Mesenchymal stem cell (in vitro differentiated cells and primary cell): ENCODE results near the gene POLR2L.

Experiments used
- DNase-seq: peaks from one replicate; pipeline ENCODE4 v3.0.0-alpha.2; 2013
- H2AFZ ChIP-seq: one replicate; pipeline ENCODE4 v1.6.1; 2013; ENCODE audit warnings: low read depth, mild to moderate bottlenecking, control low read depth, inconsistent platforms, low read length, moderate library complexity
- H2AK5ac ChIP-seq: 2 replicates; pipeline ENCODE4 v1.6.1; 2013; ENCODE audit warnings: low read length, moderate library complexity, mild to moderate bottlenecking, inconsistent platforms; ENCODE audit not compliant: severe bottlenecking
- H2BK120ac ChIP-seq: one replicate; pipeline ENCODE4 v1.6.1; 2013; ENCODE audit warnings: low read depth, mild to moderate bottlenecking, inconsistent platforms, low read length, moderate library complexity
- H2BK12ac ChIP-seq, 2 experiments: one replicate each; pipeline ENCODE4 v1.6.1; 2013; ENCODE audit warnings: inconsistent platforms in 2 of 2, low read length in 2 of 2, mild to moderate bottlenecking in 2 of 2, moderate library complexity in 2 of 2, control low read depth in 1 of 2
- H2BK15ac ChIP-seq: one replicate; pipeline ENCODE4 v1.6.1; 2013; ENCODE audit warnings: mild to moderate bottlenecking, low read depth, inconsistent platforms; ENCODE audit not compliant: poor library complexity, severe bottlenecking
- H2BK5ac ChIP-seq: 2 replicates; pipeline ENCODE4 v1.6.1; 2013; ENCODE audit warnings: low read depth, mild to moderate bottlenecking, low read length, control low read depth, inconsistent platforms; ENCODE audit not compliant: poor library complexity, severe bottlenecking
- H3K14ac ChIP-seq, 2 experiments: one replicate each; pipeline ENCODE4 v1.6.1; 2013; ENCODE audit warnings: inconsistent platforms in 2 of 2, low read length in 2 of 2, control low read depth in 1 of 2, mild to moderate bottlenecking in 1 of 2, moderate library complexity in 1 of 2
- H3K18ac ChIP-seq, 2 experiments: one replicate each; pipeline ENCODE4 v1.6.1; 2013; ENCODE audit warnings: inconsistent platforms in 2 of 2, low read length in 2 of 2, control low read depth in 1 of 2, low read depth in 1 of 2, mild to moderate bottlenecking in 1 of 2
- H3K23ac ChIP-seq, 2 experiments: one replicate each; pipeline ENCODE4 v1.6.1; 2013; ENCODE audit warnings: inconsistent platforms in 2 of 2, low read length in 2 of 2, mild to moderate bottlenecking in 2 of 2, moderate library complexity in 2 of 2, control low read depth in 1 of 2
- H3K27ac ChIP-seq: 2 replicates; pipeline ENCODE4 v1.5.1; 2013; ENCODE audit warnings: mild to moderate bottlenecking, moderate library complexity, low read length, control low read depth, inconsistent platforms; ENCODE audit not compliant: poor library complexity, severe bottlenecking
- H3K27me3 ChIP-seq, 2 experiments: 2 replicates each; pipeline versions ENCODE4 v1.6.1 to v1.7.0; 2013; ENCODE audit warnings: low read length in 2 of 2, mild to moderate bottlenecking in 2 of 2, moderate library complexity in 2 of 2, control low read depth in 1 of 2, inconsistent platforms in 1 of 2; ENCODE audit not compliant: control insufficient read depth in 1 of 2, insufficient read depth in 1 of 2
- H3K36me3 ChIP-seq, 2 experiments: 2 replicates each; pipeline versions ENCODE4 v1.6.1 to v1.7.0; 2013; ENCODE audit warnings: low read length in 2 of 2, control low read depth in 1 of 2, inconsistent platforms in 1 of 2, low read depth in 1 of 2, mild to moderate bottlenecking in 1 of 2; ENCODE audit not compliant: insufficient read depth in 2 of 2, control insufficient read depth in 1 of 2
- H3K4ac ChIP-seq, 2 experiments: one replicate each; pipeline ENCODE4 v1.6.1; 2013; ENCODE audit warnings: inconsistent platforms in 2 of 2, low read length in 2 of 2, mild to moderate bottlenecking in 2 of 2, moderate library complexity in 2 of 2, control low read depth in 1 of 2, low read depth in 1 of 2
- H3K4me1 ChIP-seq: 2 replicates; pipeline ENCODE4 v1.6.1; 2013; ENCODE audit warnings: low read depth, low read length, control low read depth; ENCODE audit not compliant: control insufficient read depth, insufficient read depth
- H3K4me2 ChIP-seq: 2 replicates; pipeline ENCODE4 v1.6.1; 2013; ENCODE audit warnings: low read length, mild to moderate bottlenecking, inconsistent platforms; ENCODE audit not compliant: poor library complexity, severe bottlenecking
- H3K4me3 ChIP-seq, 2 experiments: 2 replicates each; pipeline versions ENCODE4 v1.5.1 to v1.7.0; 2013; ENCODE audit warnings: low read length in 2 of 2, mild to moderate bottlenecking in 2 of 2, control low read depth in 1 of 2, low read depth in 1 of 2; ENCODE audit not compliant: insufficient read depth in 1 of 2
- H3K79me1 ChIP-seq: replicated peaks from 2 replicates; pipeline ENCODE4 v1.6.1; 2013; ENCODE audit warnings: mild to moderate bottlenecking, control low read depth, low read length, inconsistent platforms; ENCODE audit not compliant: poor library complexity, severe bottlenecking
- H3K9ac ChIP-seq: 2 replicates; pipeline ENCODE4 v1.7.0; 2013; ENCODE audit warnings: mild to moderate bottlenecking, low read length, moderate library complexity
- H3K9me3 ChIP-seq: 2 replicates; pipeline ENCODE4 v1.7.0; 2013; ENCODE audit warnings: mild to moderate bottlenecking, low read length; ENCODE audit not compliant: control insufficient read depth
- H4K8ac ChIP-seq: one replicate; pipeline ENCODE4 v1.6.1; 2013; ENCODE audit warnings: inconsistent platforms, mild to moderate bottlenecking, low read length, moderate library complexity
- H4K91ac ChIP-seq: one replicate; pipeline ENCODE4 v1.6.1; 2013; ENCODE audit warnings: mild to moderate bottlenecking, low read length, inconsistent platforms
- WGBS: methylation state at CpG from one replicate; pipeline ENCODE4 v1.1.7; 2013; ENCODE audit warnings: mixed read lengths; 5-methylcytosine and 5-hydroxymethylcytosine counted together

The POLR2L gene

DNA sequence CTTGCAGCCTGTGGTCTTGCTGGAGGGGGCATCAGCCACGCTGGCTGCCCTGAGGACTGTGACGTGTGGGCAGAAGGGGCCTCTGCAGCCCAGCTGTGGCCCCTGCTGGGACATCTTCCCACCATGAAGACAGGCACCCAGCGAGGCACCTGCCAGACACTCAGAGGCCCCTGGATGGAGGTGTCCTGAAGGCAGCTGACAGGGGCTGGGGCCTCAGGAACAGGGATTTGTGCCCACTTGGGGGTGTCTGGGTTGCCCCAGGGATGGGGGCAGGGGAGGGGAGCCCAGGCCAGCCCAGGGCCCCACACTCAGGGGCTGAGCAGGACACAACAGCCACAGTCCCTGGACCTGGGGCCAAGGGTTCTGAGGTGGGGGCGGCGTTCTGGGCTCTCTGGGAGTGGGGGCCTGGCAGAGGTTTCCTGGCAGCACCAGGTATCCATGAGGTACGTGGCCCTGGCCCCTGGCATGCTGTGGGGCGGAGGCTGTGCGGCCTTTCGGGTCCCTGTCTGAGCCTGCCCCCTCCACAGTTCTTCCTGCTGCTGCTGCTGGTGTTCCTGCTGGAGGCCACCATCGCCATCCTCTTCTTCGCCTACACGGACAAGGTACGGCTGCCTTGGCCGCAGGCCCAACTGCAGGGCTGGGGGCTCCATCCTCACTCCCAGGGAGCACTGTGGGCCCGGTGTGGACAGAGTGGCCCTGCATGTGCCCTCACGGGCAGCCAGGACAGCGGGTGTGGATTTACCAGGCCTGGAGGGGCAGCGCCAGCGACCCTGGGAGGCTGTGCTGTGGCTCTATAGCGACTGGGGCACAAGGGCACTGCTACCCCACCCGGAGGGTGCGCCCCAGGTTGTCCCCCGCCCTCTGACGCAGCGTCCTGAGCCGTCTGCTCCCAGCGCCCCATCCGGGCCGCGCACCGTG lies 21.8 kb upstream of the POLR2L start:
- Histone ChIP-seq H3K9ac (no peak overlapping the region), H3K23ac (peak overlapping the region in 1 of 2 experiments; percentile 32), H3K14ac (no peak overlapping the region), H3K4me1 (peaks cover 60% of the 10 kb centered on the region), H2BK15ac (no peak overlapping the region), H3K79me1 (peaks cover 13% of the 10 kb centered on the region), H3K18ac (no peak overlapping the region), H3K27ac (peak overlapping the region; percentile 93), H2AK5ac (peak overlapping the region; percentile 99), H2AFZ (no peak overlapping the region), H3K9me3 (no peaks in the 10 kb centered on the region), H2BK5ac (peak overlapping the region; percentile 98), H3K4me2 (no peak overlapping the region), H2BK12ac (no peak overlapping the region), H3K4me3 (no peak overlapping the region), H3K4ac (no peak overlapping the region), H3K27me3 (no peaks in the 10 kb centered on the region), H3K36me3 (peaks cover 50 to 62% of the 10 kb centered on the region in 2 experiments), H2BK120ac (no peak overlapping the region), H4K91ac (peak overlapping the region; percentile 2), H4K8ac (no peak overlapping the region)
- no peak for DNase-seq
- 95% methylated on average over 29 of the region's 31 CpGs for WGBS

GRCh38 chr11:863023-863909 lies 20.9 kb upstream of the POLR2L start:
- Histone ChIP-seq H2BK15ac (no peak overlapping the region), H3K4me3 (no peak overlapping the region), H3K4me2 (peak overlapping the region; percentile 55), H3K14ac (no peak overlapping the region), H3K79me1 (peaks cover 20% of the 10 kb centered on the region), H3K27ac (peak overlapping the region; percentile 93), H3K23ac (peak overlapping the region in 1 of 2 experiments; percentile 60), H3K18ac (no peak overlapping the region), H3K4me1 (peaks cover 68% of the 10 kb centered on the region), H3K9me3 (no peaks in the 10 kb centered on the region), H2BK12ac (peak overlapping the region in 1 of 2 experiments; percentile 29), H2BK5ac (peak overlapping the region; percentile 98), H3K27me3 (no peaks in the 10 kb centered on the region), H2BK120ac (no peak overlapping the region), H4K8ac (no peak overlapping the region), H2AK5ac (peak overlapping the region; percentile 99), H3K9ac (no peak overlapping the region), H2AFZ (no peak overlapping the region), H3K4ac (no peak overlapping the region), H4K91ac (no peak overlapping the region), H3K36me3 (peaks cover 43 to 62% of the 10 kb centered on the region in 2 experiments)
- 83% methylated on average over 23 of the region's 24 CpGs for WGBS
- DNase-seq = no peak

GRCh38 chr11:862696-863022 lies 20.3 kb upstream of the POLR2L start:
- H3K18ac ChIP-seq = no peak overlapping the region
- peaks cover 68% of the 10 kb centered on the region for H3K4me1 ChIP-seq
- no peak overlapping the region for H2BK120ac ChIP-seq
- H2BK5ac ChIP-seq = no peak overlapping the region
- H4K8ac ChIP-seq = peak overlapping the region; percentile 19
- DNase-seq = no peak
- H3K36me3 ChIP-seq = peaks cover 37 to 67% of the 10 kb centered on the region in 2 experiments
- H3K4me2 ChIP-seq = peak overlapping the region; percentile 55
- H3K4me3 ChIP-seq = no peak overlapping the region
- H2AFZ ChIP-seq = no peak overlapping the region
- no peaks in the 10 kb centered on the region for H3K27me3 ChIP-seq
- H3K4ac ChIP-seq = no peak overlapping the region
- H3K79me1 ChIP-seq = peaks cover 21% of the 10 kb centered on the region
- no peak overlapping the region for H2BK12ac ChIP-seq
- no peak overlapping the region for H4K91ac ChIP-seq
- no peak overlapping the region for H3K9ac ChIP-seq
- no peak overlapping the region for H3K14ac ChIP-seq
- H3K27ac ChIP-seq = peak overlapping the region; percentile 93
- H2BK15ac ChIP-seq = no peak overlapping the region
- H3K9me3 ChIP-seq = no peaks in the 10 kb centered on the region
- H3K23ac ChIP-seq = no peak overlapping the region
- WGBS = 93% methylated on average over 11 of the region's 12 CpGs
- peak overlapping the region; percentile 23 for H2AK5ac ChIP-seq
